IPS-20b (cell line): ENCODE results near the gene IL17RD.
"Not testable (repeated sequence)": the region's sequence is repeated elsewhere in the genome, so short reads cannot be mapped to it uniquely, and the experiment has no call there.

Experiments used
- H3K27ac ChIP-seq: one replicate; pipeline ENCODE4 v1.5.1; 2013; ENCODE audit warnings: low read length
- H3K27me3 ChIP-seq: 2 replicates; pipeline ENCODE4 v1.6.1; 2013; ENCODE audit warnings: mild to moderate bottlenecking, low read length, inconsistent platforms; ENCODE audit not compliant: insufficient read depth
- H3K36me3 ChIP-seq: 2 replicates; pipeline ENCODE4 v1.6.1; 2013; ENCODE audit warnings: low read depth, mild to moderate bottlenecking, inconsistent platforms, low read length, moderate library complexity; ENCODE audit not compliant: insufficient read depth
- H3K4me1 ChIP-seq: 2 replicates; pipeline ENCODE4 v1.6.1; 2013; ENCODE audit warnings: mild to moderate bottlenecking, control low read depth, inconsistent platforms, low read length, moderate library complexity; ENCODE audit not compliant: insufficient read depth
- H3K4me3 ChIP-seq: 2 replicates; pipeline ENCODE4 v1.5.1; 2013; ENCODE audit warnings: mild to moderate bottlenecking, low read length, inconsistent platforms
- H3K9ac ChIP-seq: 2 replicates; pipeline ENCODE4 v1.6.1; 2013; ENCODE audit warnings: low read depth, mild to moderate bottlenecking, inconsistent platforms, low read length, moderate library complexity
- H3K9me3 ChIP-seq: 2 replicates; pipeline ENCODE4 v1.6.1; 2013; ENCODE audit warnings: mild to moderate bottlenecking, low read depth, low read length, inconsistent platforms; ENCODE audit not compliant: insufficient read depth

The IL17RD gene

DNA sequence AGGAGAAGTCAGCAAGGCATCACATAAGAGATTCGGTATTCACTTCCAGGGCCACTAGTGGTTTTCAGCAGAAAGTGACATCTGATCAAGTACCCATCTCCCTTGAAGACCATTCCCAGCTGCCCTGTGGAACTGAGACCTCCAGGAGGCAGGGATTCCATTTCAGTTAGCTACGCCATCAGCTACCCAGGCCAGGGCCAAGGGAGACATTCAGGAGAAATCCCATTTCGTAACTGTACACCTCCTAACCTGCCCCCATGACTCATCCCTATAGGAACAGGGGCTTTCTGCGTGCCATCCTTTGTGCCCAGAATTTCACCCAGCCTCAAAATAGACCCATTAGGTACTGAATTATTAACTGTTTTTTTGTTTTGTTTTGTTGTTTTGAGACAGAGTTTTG lies 79.9 kb downstream of the IL17RD start:
- Histone ChIP-seq H3K4me3 (no peak overlapping the region), H3K36me3 (no peaks in the 10 kb centered on the region), H3K27me3 (peaks cover 13% of the 10 kb centered on the region), H3K4me1 (no peaks in the 10 kb centered on the region; the same call in 1 of the 2 replicates), H3K9me3 (no peaks in the 10 kb centered on the region), H3K27ac (no peak overlapping the region), H3K9ac (no peak overlapping the region)

DNA sequence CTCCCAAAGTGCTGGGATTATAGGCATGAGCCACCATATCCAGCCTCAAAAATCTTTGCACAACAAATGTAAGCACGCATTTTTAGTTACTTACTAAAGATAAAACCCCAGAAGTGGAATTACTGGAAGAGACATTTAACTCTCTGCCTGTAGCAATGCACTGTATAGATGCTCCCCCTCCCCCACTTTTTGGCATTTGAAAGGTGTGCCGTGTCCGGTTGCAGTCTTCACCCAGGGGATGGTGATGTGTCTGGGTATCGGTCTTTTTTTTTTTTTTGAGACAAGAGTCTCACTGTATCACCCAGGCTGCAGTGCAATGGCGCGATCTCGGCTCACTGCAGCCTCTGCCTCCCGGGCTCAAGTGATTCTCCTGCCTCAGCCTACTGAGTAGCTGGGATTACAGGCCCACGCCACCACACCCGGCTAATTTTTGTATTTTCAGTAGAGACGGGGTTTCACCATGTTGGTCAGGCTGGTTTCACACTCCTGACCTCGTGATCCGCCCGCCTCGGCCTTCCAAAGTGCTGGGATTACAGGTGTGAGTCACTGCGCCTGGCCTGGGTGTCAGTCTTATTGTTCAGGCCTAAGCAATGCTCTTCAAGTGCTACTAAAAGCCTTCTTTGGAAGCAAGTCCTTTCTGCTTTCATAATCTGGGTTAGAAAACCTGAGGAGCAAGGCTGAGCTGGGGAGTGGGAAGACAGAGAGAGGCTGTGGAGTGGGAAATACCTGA lies 81.7 kb downstream of the IL17RD start:
- not testable (repeated sequence) for H3K9ac ChIP-seq, H3K36me3 ChIP-seq, H3K4me1 ChIP-seq, H3K4me3 ChIP-seq, H3K27ac ChIP-seq, H3K9me3 ChIP-seq
- H3K27me3 ChIP-seq: peaks cover 28% of the 10 kb centered on the region

DNA sequence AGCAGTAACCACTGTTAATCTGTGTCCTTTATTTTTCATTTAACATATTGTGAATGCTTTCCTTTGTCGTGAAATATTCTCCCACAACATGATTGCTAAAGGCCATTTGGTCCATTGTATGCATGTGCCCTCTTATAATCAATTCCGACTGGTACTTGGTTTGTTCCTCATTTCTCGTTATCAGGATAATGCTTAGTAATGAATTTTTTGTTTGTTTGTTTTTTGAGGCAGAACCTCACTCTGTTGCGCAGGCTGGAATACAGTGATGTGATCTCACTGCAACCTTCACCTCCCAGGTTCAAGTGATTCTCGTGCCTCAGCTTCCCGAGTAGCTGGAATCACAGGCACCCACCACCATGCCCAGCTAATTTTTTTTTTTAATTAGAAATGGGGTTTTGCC lies 82.7 kb downstream of the IL17RD start:
- Histone ChIP-seq H3K9me3 (no peaks in the 10 kb centered on the region), H3K4me3 (no peak overlapping the region), H3K27me3 (peaks cover 38% of the 10 kb centered on the region), H3K4me1 (no peaks in the 10 kb centered on the region; the same call in 1 of the 2 replicates), H3K27ac (no peak overlapping the region), H3K9ac (no peak overlapping the region), H3K36me3 (no peaks in the 10 kb centered on the region)

DNA sequence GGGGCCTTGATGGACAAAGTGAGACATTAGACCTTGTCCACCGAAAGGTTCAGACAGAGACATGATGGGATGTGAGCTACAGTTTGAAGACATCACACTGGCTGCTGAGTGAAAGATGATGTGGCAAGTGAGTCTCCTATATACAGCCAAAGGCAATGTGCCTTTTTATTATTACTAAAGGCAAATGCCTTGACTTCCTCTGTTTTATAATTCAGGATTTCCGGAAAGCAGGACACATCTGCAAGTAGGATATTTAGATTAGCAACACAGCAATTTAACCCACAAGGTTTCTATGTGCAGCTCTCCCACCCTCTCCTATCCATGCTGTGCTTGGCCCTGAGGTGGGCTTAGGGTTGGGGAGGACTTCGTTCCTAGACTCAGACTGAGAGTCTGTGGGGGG lies 84.0 kb downstream of the IL17RD start:
- Histone ChIP-seq H3K4me3 (no peak overlapping the region), H3K4me1 (no peaks in the 10 kb centered on the region; the same call in 1 of the 2 replicates), H3K27ac (no peak overlapping the region), H3K36me3 (no peaks in the 10 kb centered on the region), H3K27me3 (peaks cover 49% of the 10 kb centered on the region), H3K9ac (no peak overlapping the region), H3K9me3 (no peaks in the 10 kb centered on the region)

DNA sequence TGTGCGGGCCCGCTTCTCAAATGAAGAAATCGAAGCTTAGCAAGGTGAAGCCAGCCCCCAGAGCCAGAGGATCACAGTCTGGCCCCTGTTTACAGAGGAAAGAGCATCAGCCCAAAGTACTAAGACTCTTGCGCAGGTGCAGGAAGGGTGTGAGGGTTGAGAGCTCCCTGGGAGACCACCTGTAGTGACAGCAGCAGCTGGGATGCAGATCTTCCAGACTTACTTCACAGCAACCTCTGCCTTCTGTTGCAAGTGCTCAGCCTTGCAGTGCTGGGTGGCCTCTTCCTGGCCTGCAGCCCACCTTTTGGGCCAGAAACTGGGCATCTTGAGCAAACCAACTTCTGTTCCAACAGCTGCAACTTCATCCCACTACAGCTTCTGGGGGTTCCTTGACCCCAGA lies 85.0 kb downstream of the IL17RD start:
- H3K36me3 ChIP-seq: no peaks in the 10 kb centered on the region
- no peaks in the 10 kb centered on the region; the same call in 1 of the 2 replicates for H3K4me1 ChIP-seq
- no peak overlapping the region for H3K27ac ChIP-seq
- H3K4me3 ChIP-seq: no peak overlapping the region; the same call in 1 of the 2 replicates
- no peak overlapping the region for H3K9ac ChIP-seq
- H3K9me3 ChIP-seq: no peaks in the 10 kb centered on the region
- H3K27me3 ChIP-seq: peaks cover 49% of the 10 kb centered on the region

DNA sequence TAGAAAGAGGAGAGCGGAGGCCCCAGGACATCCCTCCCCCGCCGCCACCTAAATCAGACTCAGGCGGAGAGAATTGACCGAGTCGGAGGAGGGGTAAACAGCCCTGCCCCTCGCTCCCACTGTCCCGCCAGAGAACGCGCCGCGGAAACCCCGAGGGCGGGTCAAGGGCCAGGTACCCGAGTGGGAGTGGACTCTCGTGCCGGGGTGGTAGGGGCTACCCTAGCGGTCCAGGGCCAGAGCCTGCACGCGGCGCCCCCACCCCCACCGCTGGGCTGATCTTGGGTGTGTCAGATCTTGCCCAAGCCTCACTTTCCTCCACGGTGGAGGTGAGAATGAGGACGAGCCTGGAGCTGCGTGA lies 85.7 kb downstream of the IL17RD start:
- Histone ChIP-seq H3K9me3 (no peaks in the 10 kb centered on the region), H3K27ac (no peak overlapping the region), H3K9ac (peak overlapping the region; percentile 68; the same call in 1 of the 2 replicates), H3K4me3 (peak overlapping the region; percentile 86), H3K4me1 (no peaks in the 10 kb centered on the region; the same call in 1 of the 2 replicates), H3K36me3 (no peaks in the 10 kb centered on the region), H3K27me3 (peaks cover 49% of the 10 kb centered on the region)

DNA sequence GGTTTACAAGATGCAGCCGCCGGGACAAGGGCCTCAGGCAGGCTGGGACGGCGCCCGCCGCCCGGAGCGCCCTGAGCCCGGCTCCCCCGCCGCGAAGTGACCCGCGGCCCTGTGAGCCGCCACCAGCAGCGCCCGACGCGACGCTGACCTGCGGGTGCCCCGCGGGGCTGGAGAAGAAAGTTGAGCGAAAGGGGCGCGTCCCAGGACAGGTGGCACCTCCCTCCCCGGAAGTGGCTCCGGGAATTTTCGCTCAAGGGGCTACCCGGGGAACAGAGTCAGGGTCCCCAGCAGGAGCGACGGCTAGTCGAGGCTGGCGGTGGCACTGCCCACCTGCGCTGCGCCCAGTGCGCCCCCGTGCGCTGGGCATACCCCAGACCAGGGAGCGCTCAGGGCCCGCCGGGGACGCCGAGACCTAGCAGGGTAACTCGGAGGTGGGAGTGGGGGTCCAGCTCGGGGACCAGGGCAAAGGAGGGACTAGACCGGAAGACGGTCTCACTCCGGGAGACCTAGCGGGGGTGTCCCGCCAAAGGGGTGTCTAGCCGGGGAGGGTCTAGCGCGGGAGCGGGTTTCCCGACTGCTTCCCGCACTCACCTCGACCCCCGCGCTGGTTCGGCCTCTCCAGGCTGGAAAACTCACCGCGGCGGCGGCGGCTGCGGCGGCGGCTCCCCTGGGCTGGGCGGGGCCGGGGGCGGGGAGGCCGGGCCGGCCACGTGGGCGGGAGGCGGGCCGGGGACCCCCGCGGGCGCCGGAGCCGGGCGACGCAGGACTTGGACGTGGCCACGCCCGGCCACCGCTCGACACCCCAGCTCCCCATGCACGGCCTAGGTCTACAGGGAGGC lies 86.3 kb downstream of the IL17RD start:
- Histone ChIP-seq H3K9me3 (no peaks in the 10 kb centered on the region), H3K36me3 (no peaks in the 10 kb centered on the region), H3K4me1 (no peaks in the 10 kb centered on the region; the same call in 1 of the 2 replicates), H3K27ac (no peak overlapping the region), H3K27me3 (peaks cover 49% of the 10 kb centered on the region), H3K9ac (peak overlapping the region; percentile 79; the same call in 1 of the 2 replicates), H3K4me3 (peak overlapping the region; percentile 86)

DNA sequence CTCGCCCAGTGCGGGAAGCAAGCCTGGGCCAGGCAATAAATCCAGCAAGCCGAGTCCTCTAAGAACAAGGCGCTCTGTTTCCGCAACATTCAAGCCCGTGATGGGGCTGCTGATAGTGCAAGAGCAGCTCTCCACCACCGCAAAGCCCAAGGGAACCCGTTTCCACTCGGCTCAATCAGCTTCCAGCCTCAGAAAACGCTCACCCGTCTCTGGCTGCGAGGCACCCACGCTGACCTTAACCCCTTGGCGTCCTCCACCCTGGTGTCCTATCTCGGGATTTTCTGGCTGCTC lies 86.9 kb downstream of the IL17RD start:
- no peaks in the 10 kb centered on the region; the same call in 1 of the 2 replicates for H3K4me1 ChIP-seq
- peaks cover 49% of the 10 kb centered on the region for H3K27me3 ChIP-seq
- peak overlapping the region; percentile 86 for H3K4me3 ChIP-seq
- H3K9ac ChIP-seq: peak overlapping the region; percentile 79; the same call in 1 of the 2 replicates
- no peaks in the 10 kb centered on the region for H3K9me3 ChIP-seq
- H3K27ac ChIP-seq: no peak overlapping the region
- H3K36me3 ChIP-seq: no peaks in the 10 kb centered on the region

DNA sequence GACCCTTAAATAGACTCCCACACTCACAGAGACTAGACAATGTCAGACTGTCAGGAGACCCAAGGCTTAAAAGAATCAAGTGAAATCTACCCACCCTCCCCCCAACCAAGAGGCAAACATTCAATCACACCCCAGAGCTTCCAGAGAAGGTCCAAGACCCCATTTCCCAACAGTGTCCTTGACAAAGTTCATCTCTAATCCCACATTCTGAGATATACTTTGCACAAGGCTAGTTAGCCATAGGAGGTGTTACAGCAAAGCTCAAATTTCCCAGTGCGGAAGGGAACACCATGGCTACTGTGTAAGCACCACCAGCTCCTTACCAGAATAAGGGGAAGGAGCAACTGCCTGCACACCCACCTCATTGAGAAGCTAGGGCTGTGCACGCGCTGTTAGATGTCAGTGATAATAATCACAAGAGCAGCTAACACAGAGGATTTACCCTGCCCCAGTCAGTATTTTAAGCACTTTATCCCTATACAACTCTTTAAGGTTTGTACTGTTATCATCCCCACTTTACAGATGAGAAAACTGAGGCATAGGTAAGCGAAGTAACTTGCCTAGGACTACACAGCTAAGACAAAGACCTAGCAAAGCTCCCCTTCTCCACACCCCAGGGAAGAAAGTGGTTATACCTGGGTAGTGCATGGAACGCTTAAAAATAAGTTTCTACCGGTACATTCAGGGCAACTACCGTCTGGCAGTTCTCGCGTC lies 87.4 kb downstream of the IL17RD start:
- H3K4me3 ChIP-seq: peak overlapping the region; percentile 86
- peaks cover 49% of the 10 kb centered on the region for H3K27me3 ChIP-seq
- H3K36me3 ChIP-seq: no peaks in the 10 kb centered on the region
- H3K4me1 ChIP-seq: no peaks in the 10 kb centered on the region; the same call in 1 of the 2 replicates
- no peak overlapping the region for H3K27ac ChIP-seq
- H3K9me3 ChIP-seq: no peaks in the 10 kb centered on the region
- H3K9ac ChIP-seq: 0 out of 2 replicates have a peak overlapping the region, but pooled peaks have one; percentile 79

DNA sequence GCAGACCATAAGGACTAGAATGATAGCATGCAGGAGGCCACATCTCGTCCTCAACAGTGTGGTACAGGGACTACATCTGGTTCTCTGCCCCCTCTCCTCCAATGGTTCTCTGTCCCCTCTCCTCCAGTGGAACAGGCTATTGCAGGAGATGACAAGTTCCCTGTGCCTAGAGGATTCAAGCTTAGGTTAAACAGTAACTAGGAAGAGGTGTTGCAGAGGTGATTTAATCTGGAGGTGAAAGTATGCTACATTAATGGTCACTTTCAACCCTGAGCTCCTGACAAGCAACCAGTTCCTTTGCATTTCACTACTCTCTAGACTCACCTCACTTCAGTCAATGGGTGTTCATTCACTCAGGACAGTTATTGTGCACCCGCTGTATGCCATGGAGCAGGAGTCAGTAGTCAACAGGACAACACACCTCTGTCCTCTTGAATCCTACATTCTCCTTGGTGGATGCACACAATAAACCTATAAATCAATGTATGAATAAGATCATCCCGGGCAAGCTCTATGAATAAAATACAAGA lies 88.7 kb downstream of the IL17RD start:
- Histone ChIP-seq H3K36me3 (no peaks in the 10 kb centered on the region), H3K27me3 (peaks cover 49% of the 10 kb centered on the region), H3K9ac (no peak overlapping the region), H3K27ac (no peak overlapping the region), H3K9me3 (no peaks in the 10 kb centered on the region), H3K4me3 (no peak overlapping the region), H3K4me1 (no peaks in the 10 kb centered on the region; the same call in 1 of the 2 replicates)

DNA sequence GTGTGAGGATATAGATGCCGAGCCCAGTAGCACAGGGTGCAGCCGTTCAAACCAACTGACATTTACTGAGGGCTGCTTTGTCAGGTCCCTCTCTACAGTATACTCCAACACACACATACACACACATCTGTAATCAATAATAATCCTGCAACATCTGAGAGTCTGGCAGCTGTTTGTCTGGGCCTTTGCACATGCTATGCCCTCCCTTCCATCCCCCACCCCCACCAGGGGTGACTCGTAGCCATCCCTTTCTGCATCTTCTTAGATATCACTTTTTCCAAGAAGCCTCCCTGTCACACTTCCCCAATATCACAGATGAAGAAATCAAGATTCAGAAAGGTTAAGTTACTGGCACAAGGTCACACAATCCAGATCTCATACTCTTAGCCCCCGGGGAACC lies 91.0 kb downstream of the IL17RD start:
- peaks cover 27% of the 10 kb centered on the region for H3K27me3 ChIP-seq
- no peaks in the 10 kb centered on the region for H3K36me3 ChIP-seq
- no peaks in the 10 kb centered on the region for H3K4me1 ChIP-seq
- H3K27ac ChIP-seq: no peak overlapping the region
- H3K4me3 ChIP-seq: no peak overlapping the region
- H3K9ac ChIP-seq: no peak overlapping the region
- no peaks in the 10 kb centered on the region for H3K9me3 ChIP-seq
